ENCODE data around the gene DUSP5.

DNA sequence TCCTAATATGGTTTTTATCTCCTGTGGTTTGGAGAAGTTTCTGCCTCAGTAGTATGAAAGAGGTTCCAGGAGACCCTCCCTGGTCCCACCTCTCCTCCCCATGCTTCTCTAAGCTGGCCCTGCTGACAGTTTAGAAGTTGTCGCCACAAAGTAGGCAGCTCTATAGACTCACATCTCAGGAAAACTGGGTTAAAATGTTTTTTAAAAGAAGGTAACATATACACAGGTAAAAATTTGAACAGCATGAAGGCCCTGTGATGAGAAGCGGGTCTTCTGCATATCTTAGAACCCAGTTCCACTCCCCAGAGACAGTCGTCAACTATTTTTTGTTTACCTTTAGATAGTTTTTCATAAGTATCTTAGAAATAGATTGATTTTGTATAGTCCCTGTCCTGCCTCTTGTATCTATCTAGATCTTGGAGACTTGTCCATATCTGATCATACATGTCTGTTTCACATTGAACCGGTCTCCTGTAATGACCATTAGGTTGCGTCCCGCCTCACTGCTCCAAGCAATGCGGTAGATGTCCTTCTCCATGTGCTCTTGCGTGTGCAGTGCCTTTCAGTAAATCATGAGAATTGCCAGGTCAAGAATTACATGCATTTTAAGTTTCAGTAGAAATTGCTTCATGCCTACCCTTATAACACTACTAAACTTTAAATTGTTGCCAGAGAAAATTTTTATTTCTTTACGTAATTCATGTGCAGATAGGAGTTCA, 2.2 kb downstream of the DUSP5 start:
- TF ChIP-seq ZZZ3 (IDR thresholded peaks at IDR 0.05; ENCODE audit: control insufficient read depth, insufficient read length, low read depth) = no peak
- TF ChIP-seq, protein P1, sequence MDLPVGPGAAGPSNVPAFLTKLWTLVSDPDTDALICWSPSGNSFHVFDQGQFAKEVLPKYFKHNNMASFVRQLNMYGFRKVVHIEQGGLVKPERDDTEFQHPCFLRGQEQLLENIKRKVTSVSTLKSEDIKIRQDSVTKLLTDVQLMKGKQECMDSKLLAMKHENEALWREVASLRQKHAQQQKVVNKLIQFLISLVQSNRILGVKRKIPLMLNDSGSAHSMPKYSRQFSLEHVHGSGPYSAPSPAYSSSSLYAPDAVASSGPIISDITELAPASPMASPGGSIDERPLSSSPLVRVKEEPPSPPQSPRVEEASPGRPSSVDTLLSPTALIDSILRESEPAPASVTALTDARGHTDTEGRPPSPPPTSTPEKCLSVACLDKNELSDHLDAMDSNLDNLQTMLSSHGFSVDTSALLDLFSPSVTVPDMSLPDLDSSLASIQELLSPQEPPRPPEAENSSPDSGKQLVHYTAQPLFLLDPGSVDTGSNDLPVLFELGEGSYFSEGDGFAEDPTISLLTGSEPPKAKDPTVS (IDR thresholded peaks at IDR 0.05; ENCODE audit: low read depth, low read length) = no peak
- TF ChIP-seq, protein P2, sequence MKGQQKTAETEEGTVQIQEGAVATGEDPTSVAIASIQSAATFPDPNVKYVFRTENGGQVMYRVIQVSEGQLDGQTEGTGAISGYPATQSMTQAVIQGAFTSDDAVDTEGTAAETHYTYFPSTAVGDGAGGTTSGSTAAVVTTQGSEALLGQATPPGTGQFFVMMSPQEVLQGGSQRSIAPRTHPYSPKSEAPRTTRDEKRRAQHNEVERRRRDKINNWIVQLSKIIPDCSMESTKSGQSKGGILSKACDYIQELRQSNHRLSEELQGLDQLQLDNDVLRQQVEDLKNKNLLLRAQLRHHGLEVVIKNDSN (IDR thresholded peaks at IDR 0.05; ENCODE audit: borderline replicate concordance, extremely low read length, insufficient read depth, low read depth, low read length) = no peak
- TF ChIP-seq TCF7 (IDR thresholded peaks at IDR 0.05; ENCODE audit: borderline replicate concordance) = no peak
